Erythroblast (primary cell): ENCODE measurements around the gene MAL.

ENCODE experiments used
- DNase-seq, 2 experiments: peaks; one replicate each; lab custom pipeline; 2025; lab: John Stamatoyannopoulos, UW
- GATA1 ChIP-seq: IDR thresholded peaks from 2 replicates; pipeline ENCODE4 v1.6.1; 2011; ENCODE audit warnings: low read depth, mild to moderate bottlenecking, control low read depth, low read length, moderate library complexity
- POLR2A ChIP-seq: IDR thresholded peaks from 2 replicates; pipeline ENCODE4 v1.6.1; 2011; ENCODE audit warnings: mild to moderate bottlenecking, low read length

The MAL gene

DNA sequence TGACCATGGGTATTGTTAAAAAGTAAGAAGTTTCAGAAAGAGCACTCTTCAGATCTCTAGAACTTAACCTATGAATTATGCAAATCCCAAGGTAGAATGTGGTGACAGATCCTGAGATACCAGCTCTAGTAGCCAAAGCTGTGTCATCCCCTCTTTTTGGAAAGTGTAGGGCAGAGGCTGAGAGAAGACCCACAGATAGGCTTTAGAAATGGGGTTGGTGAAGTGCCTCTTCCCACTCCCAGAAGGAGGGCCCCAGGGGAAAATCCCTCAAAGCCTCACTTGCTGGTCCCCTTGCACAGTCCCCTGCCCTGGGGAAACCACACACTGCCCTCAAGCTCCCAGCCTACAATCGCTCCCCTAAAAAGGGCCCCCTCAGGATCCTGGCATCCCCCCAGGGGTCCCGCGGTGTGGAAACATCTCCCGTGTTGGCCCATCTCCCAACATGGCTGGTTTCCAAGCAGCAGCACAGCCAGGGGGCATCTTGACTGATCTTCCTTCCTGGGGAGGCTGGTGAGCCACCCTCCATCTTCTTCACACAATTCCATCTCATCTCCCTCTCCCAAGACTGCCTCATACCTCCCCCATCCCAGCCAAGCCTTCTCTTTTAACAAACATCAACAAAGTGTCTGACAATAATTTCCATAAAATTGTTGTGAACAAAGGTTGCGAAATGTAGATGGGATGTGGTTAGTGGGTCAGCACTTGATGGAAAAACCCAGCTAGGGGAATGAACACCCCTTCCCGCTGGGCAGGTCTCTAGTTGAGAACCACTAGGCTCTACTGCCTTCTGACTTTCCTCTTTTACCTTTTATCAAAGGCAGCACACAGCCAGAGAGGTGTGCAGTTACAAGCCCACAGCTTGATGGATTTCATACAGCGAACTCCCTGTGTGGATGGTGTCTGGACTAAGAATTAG is 25.1 kb downstream of the MAL start:
- TF ChIP-seq GATA1 (no peak), POLR2A (no peak)

DNA sequence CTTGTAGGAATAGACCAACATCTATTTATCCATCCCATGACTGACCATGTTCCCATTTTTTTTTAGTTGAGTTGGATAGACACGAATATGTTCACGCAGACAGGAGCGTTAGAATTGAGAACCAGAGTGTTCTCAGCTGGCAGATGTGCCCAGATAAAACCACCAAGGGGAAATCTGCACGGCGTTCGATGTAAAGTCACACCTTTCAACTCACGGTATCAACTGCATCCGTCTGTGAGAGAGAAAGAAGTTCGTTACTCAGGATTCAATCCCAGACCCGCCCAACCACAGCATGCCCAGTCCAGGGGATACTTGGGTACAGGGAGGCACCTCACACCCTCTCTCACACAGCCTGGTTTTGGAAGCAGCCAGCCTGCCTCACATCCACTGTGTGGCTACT is 26.1 kb downstream of the MAL start:
- DNase-seq = no peak
- TF ChIP-seq POLR2A = no peak
- no peak for TF ChIP-seq GATA1

More for the DNA sequence above, 25.1 kb downstream of the MAL start:
- no peak for DNase-seq

DNA sequence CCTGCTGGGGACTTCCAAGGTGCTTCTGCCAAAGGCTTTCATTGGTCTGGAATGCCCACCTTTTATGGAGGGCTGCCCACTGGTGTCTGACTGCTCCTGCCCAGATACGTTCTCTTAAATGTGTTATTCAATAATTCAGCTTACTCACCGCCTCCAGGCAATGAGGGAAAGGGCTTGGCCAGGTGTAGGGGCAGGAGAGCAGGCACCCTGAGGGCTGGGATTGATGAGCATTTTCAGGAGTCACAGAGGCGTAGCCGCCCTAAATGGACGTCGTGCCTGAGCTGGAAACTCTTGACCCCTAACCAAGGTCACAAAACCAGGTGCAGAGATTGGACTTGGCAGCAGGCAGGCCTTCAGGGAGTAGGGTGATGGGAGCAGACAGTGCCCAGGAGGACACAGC is 26.8 kb downstream of the MAL start:
- no peak for DNase-seq
- TF ChIP-seq POLR2A = no peak
- no peak for TF ChIP-seq GATA1

DNA sequence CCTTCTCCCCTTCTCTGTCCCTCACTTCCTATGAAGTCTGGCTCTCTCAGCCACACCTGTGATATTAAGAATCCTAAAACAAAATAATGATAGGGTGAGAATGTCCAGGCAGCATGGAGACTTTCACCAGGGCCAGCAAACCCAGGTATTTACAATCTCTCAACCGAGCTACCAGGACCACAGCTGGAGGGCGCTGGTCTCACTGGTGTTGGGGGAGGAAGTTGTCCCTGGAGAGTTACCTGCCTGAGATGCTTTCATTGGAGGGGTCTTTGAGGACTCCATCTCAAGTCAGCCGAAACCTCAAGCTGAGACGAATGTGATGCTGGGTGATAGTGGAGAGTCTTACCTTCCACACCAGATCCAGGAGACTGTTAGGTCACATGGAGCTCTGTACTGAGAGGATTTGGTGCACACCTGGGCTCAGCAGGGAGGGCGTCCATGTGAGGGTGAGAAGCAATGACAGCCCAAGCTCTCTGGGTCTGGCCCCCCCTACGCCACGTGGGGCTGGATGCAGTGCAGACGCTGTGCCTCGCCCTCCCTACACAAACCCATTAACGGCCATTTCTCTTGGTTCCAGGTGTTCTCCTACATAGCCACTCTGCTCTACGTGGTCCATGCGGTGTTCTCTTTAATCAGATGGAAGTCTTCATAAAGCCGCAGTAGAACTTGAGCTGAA is 27.4 kb downstream of the MAL start:
- no peak for DNase-seq
- TF ChIP-seq GATA1 (no peak), POLR2A (no peak)

DNA sequence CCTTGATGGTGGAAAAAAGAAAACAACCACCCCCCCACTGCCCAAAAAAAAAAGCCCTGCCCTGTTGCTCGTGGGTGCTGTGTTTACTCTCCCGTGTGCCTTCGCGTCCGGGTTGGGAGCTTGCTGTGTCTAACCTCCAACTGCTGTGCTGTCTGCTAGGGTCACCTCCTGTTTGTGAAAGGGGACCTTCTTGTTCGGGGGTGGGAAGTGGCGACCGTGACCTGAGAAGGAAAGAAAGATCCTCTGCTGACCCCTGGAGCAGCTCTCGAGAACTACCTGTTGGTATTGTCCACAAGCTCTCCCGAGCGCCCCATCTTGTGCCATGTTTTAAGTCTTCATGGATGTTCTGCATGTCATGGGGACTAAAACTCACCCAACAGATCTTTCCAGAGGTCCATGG is 28.0 kb downstream of the MAL start:
- TF ChIP-seq GATA1 = no peak
- no peak for TF ChIP-seq POLR2A
- no peak for DNase-seq

DNA sequence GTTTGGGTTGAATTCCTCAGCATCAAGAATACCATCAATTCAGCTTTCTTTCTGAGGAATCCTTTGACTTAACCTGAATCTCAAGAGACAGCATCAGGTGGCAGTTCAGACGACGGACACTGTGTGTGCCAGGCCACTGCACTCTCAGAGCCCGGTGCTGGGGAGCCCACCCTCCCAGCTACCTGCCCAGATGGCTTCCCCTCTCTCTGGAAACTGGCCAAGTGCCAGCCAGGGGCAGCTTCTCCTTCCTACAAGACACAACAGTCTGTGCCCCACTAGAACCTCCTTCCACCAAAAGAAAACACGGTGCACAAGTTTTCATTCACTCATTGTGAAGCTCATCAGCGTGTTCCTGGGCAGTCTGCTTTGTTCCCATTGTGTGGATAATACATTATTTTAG is 28.5 kb downstream of the MAL start:
- no peak for DNase-seq
- TF ChIP-seq GATA1 (no peak), POLR2A (no peak)

DNA sequence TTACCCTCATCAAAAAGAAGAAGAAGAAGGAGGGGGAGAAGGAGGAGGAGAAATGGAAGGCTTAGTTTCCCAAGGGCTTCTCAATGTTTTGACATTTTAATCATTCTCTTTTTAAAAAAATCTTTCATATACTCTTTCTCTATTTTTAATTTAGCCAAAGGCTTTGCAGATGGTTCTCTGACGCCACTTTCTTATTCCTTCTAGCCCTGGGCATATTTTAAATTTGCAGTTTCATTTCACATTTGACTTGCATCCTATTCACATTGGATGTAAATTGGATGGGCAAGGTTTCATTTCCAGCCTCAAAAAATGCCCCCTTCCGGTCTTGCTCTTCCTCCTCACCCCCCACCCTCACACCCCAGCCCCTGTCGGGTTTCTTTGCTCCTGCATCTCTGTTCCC is 29.8 kb downstream of the MAL start:
- no peak for DNase-seq
- TF ChIP-seq GATA1 (no peak), POLR2A (no peak)

DNA sequence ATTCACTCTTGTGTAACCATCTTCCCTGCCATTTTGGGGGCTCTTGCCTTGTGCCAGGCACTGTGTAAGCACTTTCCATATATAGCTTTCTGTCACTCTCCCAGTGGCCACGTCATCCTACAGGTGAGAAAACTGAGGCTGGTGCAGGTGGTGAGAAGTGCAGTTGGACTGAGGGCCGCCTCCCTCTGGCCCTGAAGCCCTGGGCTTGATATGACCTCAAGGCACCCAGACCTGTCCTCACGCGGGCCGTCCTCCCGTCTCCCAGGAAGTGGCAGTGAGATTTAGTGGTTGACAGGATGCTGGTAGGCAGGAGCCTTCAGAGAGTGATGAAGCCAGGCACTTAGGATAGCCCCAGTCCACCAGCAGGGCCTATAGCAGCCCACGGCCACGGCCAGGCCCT is 30.5 kb downstream of the MAL start:
- no peak for TF ChIP-seq GATA1
- TF ChIP-seq POLR2A = no peak
- DNase-seq = no peak

DNA sequence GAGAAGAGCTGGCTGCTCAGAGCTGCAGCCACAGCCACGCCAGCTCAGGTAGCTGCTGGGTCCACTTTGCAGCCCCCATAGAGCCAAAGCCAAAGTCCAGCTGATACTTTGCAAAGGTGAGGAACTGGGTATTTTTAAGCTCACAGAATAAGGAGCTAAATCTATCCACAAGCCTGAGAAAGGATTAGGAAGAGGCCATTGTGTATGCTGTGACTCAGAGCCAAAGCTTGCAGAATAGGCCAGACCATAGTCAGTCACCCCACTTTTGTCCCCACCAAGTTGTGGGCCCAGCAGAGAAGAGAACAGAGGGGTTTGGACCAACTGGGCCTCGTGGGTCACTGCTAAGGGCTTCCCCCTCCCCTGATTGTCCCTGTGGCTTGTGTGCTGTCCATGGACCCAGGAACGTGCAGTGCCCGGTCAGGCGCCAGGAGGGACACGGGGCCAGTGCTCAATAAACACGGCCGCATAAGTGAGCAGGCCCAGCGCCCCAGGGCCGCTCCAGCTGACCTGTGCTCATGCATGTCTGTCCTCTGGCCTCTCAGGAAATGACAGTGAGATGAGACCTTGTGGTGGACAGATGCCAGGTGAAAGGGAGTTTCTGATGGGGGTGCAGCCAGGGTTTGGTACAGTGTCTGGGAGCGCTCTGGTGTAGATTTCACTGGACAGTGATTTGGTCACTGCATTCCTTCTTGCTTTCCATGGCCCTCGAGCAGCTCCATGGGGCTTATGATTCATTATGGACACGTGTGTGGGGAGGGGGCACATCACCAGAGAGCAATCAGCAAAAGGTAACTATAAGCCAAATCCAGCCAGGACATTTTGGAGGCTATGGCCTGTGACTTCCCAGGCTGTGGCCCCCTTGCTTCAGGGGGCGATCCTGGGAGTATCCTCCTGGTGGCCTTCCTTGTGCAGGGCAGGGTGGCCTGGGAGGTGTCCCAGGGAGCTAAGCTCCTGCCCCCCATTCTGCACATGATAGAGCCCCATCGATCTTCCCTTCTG is 31.3 kb downstream of the MAL start:
- DNase-seq = no peak
- TF ChIP-seq POLR2A (no peak), GATA1 (no peak)

DNA sequence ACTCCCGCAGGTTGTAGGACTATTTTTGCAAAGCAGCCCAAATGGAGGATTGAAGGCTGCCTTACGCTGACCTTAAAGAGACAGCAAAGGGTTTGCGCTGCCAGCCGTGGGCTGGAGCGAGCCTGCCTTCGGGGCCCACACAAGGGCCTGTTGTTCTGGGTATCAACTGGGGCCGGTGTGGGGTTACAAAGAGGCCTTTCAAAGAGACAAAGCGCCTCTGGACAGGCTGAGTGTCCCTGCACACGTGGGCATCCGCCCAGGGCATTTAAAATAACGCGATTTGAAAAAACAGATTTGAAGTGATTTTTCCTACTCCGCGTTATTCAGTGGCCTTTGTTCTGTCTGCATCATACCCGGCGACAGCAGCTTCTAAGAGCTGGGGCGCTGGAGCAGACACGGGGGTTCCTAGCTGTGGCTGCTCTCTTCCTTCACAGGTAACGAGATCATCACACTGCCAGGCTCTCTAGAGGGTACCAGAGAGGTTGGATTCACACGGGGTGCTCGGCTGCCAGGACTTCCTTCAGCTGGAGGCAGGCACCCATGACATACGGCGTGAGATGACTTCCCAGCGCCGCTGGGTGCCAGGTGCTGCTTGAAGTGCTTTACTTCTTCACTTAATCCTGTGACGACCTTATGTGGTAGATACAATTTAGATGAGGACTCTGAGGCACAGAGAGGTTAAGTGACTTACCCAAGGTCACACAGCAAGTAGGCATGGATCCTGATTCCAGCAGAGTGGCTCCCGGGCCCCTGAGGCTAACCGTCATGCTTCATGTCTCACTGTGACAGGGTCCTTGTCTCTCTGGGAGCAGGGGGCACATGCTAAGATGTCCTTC is 32.2 kb downstream of the MAL start:
- TF ChIP-seq POLR2A (no peak), GATA1 (no peak)
- no peak for DNase-seq

DNA sequence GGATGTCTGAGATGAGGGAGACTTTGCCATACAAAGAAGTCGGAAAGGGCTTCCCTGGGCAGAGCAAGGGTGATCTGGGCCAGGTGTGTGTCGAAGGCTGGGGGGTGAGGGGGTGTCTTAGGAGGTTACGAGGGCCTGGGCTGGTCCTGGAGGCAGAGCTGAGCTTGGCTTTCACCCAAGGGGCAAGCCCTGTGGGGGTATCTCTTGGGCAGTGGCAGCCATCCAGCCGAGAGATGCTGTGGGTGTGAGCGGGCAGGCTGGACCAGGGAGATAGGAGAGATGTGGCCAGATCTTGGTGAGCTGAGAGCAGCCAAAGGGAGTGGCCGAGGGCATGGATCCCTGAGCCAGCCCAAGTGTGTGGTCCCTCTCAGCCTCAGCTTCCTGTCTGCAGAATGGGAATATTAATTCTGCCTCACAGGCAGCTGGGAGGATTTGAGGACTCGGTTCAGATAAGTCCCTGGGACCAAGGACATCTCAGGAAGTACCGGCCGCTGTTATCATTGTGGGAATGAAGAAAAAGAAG is 33.0 kb downstream of the MAL start:
- TF ChIP-seq POLR2A = no peak
- no peak for TF ChIP-seq GATA1
- DNase-seq = peak; percentile 7 to 39

DNA sequence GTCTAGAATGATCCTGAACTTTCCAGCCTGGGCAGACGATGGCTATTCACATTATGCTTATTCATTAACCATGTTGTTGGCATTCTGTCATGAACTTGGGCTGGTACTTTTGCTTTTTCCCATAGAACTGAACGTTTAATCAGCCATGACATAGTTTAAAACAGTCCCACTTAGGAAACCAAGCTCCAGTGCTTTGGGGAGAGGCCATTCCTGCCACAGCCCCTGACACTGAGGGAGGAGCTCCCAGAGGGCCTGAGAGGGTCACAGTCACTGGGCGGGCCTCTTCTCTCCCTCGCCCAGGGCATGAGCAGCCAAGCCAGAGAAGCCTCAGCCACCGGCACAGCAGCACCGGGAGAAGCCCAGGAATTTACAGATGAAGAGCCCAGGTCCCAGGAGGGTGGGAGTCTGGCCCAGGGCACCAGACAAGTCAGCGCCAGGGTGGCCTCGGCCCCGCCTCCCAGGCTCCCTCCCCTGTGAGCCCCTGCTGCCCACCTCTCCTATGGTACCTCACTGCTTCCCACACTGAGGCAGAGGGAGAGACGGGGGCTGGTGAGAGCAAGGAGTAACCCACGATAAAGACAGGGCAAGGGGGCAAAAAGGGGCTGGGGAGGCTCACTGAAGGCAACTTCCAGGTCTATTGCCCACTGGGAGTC is 33.6 kb downstream of the MAL start:
- no peak for DNase-seq
- TF ChIP-seq GATA1 = no peak
- no peak for TF ChIP-seq POLR2A
